Transverse colon (tissue), 4 donors: Measurements from ENCODE around the gene CEP192. TPM values are rescaled to one million over a fixed set of nuclear protein-coding genes. Genes with fewer than 3 reads are reported as not detected.

ENCODE experiments used
- DNase-seq: peaks from one replicate; pipeline ENCODE4 v3.0.0-alpha.2; 2019
- H3K27ac ChIP-seq, 4 donors: fragments of 200-600 bp; sonication (generic); 2 replicates each; pipeline ENCODE4 v1.5.1; 2016 to 2018; ENCODE audit warnings: inconsistent platforms in 4 of 4
- H3K27me3 ChIP-seq: fragments of 200-600 bp; sonication (generic); 2 replicates; pipeline ENCODE4 v1.5.1; 2017; ENCODE audit warnings: inconsistent platforms
- H3K36me3 ChIP-seq, 4 donors: fragments of 200-600 bp; sonication (generic); 2 replicates each; pipeline ENCODE4 v1.5.1; 2017 to 2019; ENCODE audit warnings: inconsistent platforms in 4 of 4
- H3K4me1 ChIP-seq, 4 donors: fragments of 200-600 bp; sonication (generic); 2 replicates each; pipeline ENCODE4 v1.5.1; 2017 to 2020; ENCODE audit warnings: inconsistent platforms in 4 of 4
- H3K4me3 ChIP-seq, 4 donors: fragments of 200-600 bp; sonication (generic); 1 replicate in 1 of 4; 2 replicates in 3 of 4; pipeline versions ENCODE4 v1.5.1 to v1.6.1; 2017 to 2019; ENCODE audit warnings: inconsistent platforms in 4 of 4
- H3K9me3 ChIP-seq, 2 donors: fragments of 200-600 bp; sonication (generic); 2 replicates each; pipeline ENCODE4 v1.5.1; 2017 to 2019; ENCODE audit warnings: inconsistent platforms in 2 of 2
- CTCF ChIP-seq, 5 experiments: fragments of 200-600 bp in 3 of 5; fragments of 450-650 bp in 2 of 5; sonication (generic) in 3 of 5; IDR thresholded peaks; 1 replicate in 2 of 5; 2 replicates in 3 of 5; pipeline ENCODE4 v1.5.1; 2016 to 2017; ENCODE audit warnings: antibody characterized with exemption in 5 of 5, inconsistent platforms in 3 of 5, mild to moderate bottlenecking in 2 of 5, moderate library complexity in 1 of 5
- EP300 ChIP-seq: sonication (generic); formaldehyde crosslinking; IDR thresholded peaks from one replicate; pipeline ENCODE4 v1.6.1; 2017; ENCODE audit warnings: antibody characterized with exemption, low read depth
- POLR2A ChIP-seq: fragments of 450-650 bp; IDR thresholded peaks from one replicate; pipeline ENCODE4 v1.6.1; 2016; ENCODE audit warnings: antibody characterized with exemption, mild to moderate bottlenecking, moderate library complexity
- POLR2AphosphoS5 ChIP-seq, 3 donors: sonication (generic); formaldehyde crosslinking; IDR thresholded peaks; one replicate each; pipeline ENCODE4 v1.6.1; 2016; ENCODE audit warnings: antibody characterized with exemption in 3 of 3
- WGBS, 2 donors: methylation state at CpG; one replicate each; pipeline ENCODE4 v1.1.5; 2018; ENCODE audit warnings: low coverage in 1 of 2; 5-methylcytosine and 5-hydroxymethylcytosine counted together
- in situ Hi-C, 4 donors: fragments of 200-750 bp; cut with MboI; loops; one replicate each; pipeline versions ENCODE4 v1.15.0 to v1.15.1; 2017; ENCODE audit warnings: low sequenced_read_pairs in 3 of 4, low pct_ligation_motif_present in 1 of 4, low pct_unique_long_range_greater_than_20kb in 1 of 4
- intact Hi-C: fragments of 100-400 bp; cut with DNase I; formaldehyde crosslinking; loops from one replicate; pipeline ENCODE4 v1.15.1; 2023; ENCODE audit warnings: low total_unique reads
- total RNA-seq, 4 donors: library from RNA; depleted of rRNA; stranded (reverse); fragments of >200 nt; gene quantifications; one replicate each; pipeline ENCODE4 v1.1.0, GENCODE V29; 2016

Gene CEP192
- total RNA-seq, 4 donors from 2014 or later = 21.3 to 40.0 (median 34.1) TPM

DNA sequence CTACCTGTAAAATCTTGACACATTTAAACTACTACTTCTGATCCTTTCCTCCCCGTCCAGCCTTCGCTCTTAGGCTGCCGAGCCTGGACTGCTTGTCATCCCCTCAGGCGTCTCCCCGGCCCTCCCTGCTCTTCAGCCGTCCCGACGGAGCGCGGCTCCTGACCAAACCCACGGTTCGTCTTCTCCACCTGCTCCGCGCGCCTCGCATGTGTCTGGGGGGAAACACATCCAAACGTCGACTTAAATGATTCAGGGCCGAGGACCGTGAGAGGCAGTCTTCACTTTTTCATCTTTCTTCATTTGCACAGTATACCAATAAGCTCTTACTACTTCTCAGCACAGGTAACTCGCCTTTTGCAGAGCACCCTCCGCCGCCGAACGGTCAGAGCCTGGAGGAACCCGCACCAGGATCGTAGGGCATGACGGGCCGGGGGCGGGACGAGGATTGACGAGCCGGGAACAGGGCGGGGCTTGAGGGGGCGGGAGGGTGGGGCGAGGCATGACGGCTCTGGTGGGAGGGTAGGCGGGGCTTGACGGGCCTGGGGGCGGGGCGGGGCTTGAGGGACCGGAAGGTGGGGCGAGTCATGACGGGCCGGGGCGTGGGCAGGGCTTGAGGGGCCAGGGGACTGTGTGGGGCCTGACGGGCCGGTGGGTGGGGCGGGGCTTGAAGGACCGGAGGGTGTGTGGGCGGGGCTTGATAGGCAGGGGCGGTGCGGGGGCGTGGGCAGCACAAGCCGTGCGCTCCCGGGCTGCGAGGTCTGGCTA is 43.7 kb upstream of the CEP192 start, which contains the start of gene SEH1L:
Gene SEH1L (plus strand): TSS at position 727 of the 765 bp plus-strand sequence. CDS start 111 bp downstream, outside the sequence.
- Histone ChIP-seq H3K36me3 (no peaks in the 10 kb centered on the region), H3K4me3 (peak within 1 kb of the TSS; percentile 29 to 80 (median 52)), H3K27ac (peak within 1 kb of the TSS; percentile 94 to 98 (median 97)), H3K27me3 (no peaks in the 10 kb centered on the region), H3K4me1 (peaks cover 0 to 34% (median 13%) of the 10 kb centered on the region in 4 donors), H3K9me3 (no peaks in the 10 kb centered on the region)
- peak; percentile 100 for DNase-seq
- WGBS, 2 donors = 1 to 2% methylated on average over 21 to 35 of the region's 58 CpGs
- intact Hi-C loops (no loop called here), in situ Hi-C loops (loop anchor here (25.0 kb wide), 1 partner anchor 560 kb away; the partner anchor contains the start of gene AFG3L2 (in 4 of the 4))
- TF ChIP-seq CTCF (IDR thresholded peaks at IDR 0.05) (no peak), POLR2AphosphoS5 (IDR thresholded peaks at IDR 0.05) (peak; percentile 83 to 95 (median 86)), POLR2A (peak; percentile 66)

DNA sequence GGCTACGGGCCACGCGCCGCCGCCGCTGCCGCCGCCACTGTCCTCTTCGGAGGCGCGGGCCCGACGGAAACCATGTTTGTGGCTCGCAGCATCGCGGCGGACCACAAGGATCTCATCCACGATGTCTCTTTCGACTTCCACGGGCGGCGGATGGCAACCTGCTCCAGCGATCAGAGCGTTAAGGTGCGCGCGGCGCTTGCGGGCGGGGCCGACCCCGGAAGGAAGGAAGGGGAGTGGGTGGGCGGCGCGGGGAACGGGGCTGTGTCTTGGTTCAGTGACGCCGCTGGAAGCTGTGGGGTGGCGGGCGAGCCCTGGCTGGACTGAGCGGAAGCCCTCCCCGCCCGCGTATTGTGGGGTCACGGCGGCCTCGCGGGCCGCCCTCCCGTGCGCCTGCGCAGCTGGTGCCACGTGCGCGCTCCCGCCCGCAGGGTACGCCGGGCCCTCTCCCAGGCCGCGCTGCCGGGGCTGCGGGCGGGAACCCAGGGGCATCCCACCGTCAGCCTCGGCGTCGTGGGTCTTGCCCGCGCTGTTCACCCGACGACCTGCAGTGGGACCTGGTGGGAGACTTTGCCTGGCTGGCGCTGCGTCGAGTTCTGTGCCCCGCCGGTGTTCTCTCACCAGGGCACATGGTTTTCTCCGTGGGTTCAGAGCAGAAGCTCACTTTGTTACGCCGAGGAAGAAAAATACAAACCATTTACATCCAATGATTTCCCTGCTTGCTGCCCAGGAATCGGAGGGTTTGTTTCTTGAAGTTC is 42.9 kb upstream of the CEP192 start:
- in situ Hi-C loops (loop anchor here (25.0 kb wide), 1 partner anchor 561 kb away; the partner anchor contains the start of gene AFG3L2 (in 4 of the 4)), intact Hi-C loops (no loop called here)
- TF ChIP-seq CTCF (IDR thresholded peaks at IDR 0.05) (no peak), POLR2AphosphoS5 (IDR thresholded peaks at IDR 0.05) (peak; percentile 65 to 82 (median 75)), POLR2A (peak; percentile 82), EP300 (peak; percentile 1)
- peak; percentile 96 for DNase-seq
- Histone ChIP-seq H3K4me1 (peaks cover 0 to 34% (median 13%) of the 10 kb centered on the region in 4 donors), H3K27ac (peak overlapping the region; percentile 94 to 98 (median 97)), H3K27me3 (no peaks in the 10 kb centered on the region), H3K4me3 (peak overlapping the region; percentile 29 to 80 (median 50)), H3K9me3 (no peaks in the 10 kb centered on the region), H3K36me3 (no peaks in the 10 kb centered on the region)
- WGBS, 2 donors = 2% methylated on average over 54 of the region's 81 CpGs; no CpG with 5 or more reads in 1 of the 2 donors

DNA sequence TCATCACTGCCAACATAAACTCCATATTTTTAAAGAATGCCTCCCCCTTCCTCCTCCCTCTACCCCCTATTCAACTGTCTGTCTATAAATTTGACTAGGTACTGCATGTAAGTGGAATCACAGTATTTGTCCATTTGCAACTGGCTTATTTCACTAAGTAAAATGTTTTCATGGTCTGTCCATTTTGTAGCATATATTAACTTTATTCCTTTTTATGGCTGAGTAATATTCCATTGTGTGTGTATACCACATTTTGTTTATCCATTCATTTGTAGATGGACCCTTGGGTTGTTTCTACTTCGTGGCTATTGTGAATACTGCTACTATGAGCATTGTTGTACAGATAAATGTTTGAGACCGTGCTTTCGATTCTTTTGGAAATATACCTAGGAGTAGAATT is 32.7 kb upstream of the CEP192 start:
- no peak for DNase-seq
- 98 to 100% methylated on average over 3 of the region's 3 CpGs for WGBS, 2 donors
- in situ Hi-C loops (no loop called here), intact Hi-C loops (no loop called here)
- TF ChIP-seq POLR2AphosphoS5 (IDR thresholded peaks at IDR 0.05) (no peak), POLR2A (no peak), EP300 (no peak), CTCF (IDR thresholded peaks at IDR 0.05) (no peak)
- Histone ChIP-seq H3K27ac (no peak overlapping the region), H3K4me3 (no peak overlapping the region), H3K4me1 (peaks cover 0 to 24% (median 14%) of the 10 kb centered on the region in 4 donors), H3K27me3 (no peaks in the 10 kb centered on the region), H3K36me3 (peaks cover 0 to 12% (median 2%) of the 10 kb centered on the region in 4 donors), H3K9me3 (no peaks in the 10 kb centered on the region)

GRCh38 chr18:12960395-12960794 is 30.8 kb upstream of the CEP192 start:
- Histone ChIP-seq H3K4me1 (peaks cover 0 to 24% (median 14%) of the 10 kb centered on the region in 4 donors), H3K4me3 (no peak overlapping the region), H3K27me3 (no peaks in the 10 kb centered on the region), H3K9me3 (no peaks in the 10 kb centered on the region), H3K27ac (peak overlapping the region; percentile 38 to 66 (median 58)), H3K36me3 (peaks cover 0 to 22% (median 8%) of the 10 kb centered on the region in 4 donors)
- in situ Hi-C loops = no loop called here
- intact Hi-C loops = no loop called here
- no peak for DNase-seq
- TF ChIP-seq EP300 (no peak), POLR2AphosphoS5 (IDR thresholded peaks at IDR 0.05) (no peak), CTCF (IDR thresholded peaks at IDR 0.05) (no peak), POLR2A (no peak)
- WGBS, 2 donors = 47 to 49% methylated on average over 2 of the region's 2 CpGs
